ENCODE measurements around the gene NHSL1.

Gene NHSL1

DNA sequence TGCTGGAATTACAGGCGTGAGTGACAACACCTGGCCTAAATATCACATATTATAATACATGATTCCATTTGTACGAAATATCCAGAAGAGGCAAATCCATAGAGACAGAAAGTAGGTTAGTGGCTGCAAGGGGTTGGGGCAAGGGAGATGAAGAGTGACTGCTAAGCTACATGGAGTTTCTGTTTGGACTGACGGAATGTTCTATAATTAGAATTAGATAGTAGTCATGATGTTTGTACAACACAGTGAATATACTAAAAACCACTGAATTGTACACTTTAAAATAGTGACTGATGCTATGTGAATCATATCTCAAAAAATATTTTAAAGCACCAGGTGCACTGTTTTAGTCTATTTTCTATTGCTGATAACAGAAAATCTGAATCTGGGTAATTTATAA is 99.0 kb downstream of the NHSL1 start:
- no peak for DNase-seq

DNA sequence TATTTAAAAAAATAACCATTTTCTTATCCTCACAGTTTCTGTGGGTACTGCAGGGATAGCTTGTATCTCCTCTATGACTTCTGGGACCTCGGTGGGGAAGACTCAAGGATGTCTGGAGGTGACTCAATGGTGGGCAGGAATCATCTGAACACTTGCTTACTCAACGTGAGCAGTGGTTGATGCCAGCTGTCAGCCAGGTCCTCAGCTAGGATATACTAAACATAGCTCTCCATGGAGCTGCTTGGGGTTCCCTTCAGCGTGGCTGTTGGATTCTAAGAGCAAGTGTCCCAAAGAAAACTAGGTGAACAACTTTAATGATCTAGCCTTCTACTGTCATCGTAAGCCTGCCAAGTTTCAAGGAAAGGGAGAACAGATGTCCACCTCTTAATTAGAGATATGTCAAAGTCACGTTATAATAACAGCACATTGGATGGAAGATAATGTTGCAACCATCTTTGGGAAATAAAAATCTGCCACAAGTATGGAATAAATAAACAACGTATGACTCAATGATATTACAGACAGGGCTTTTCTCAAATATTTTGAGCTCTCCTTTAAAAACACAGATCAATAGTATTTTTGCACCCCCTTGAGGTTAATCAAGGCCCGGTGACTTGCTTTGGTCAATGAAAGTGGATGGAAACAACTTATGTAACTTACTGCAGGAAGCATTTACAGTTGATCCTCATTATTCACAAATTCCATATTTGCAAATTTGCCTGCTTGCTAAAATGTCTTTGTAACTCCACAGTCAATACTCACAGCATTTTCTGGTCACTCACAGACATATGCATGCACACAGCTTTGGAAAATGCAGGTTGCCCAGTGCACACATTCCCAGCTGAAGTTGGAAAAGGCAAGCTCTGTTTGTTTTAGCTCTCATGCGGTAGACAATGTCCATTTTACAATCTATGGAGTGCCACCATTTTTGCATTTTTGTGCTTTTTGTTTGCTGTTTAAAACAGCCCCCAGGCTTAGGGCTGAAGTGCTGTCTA is 101.9 kb downstream of the NHSL1 start:
- DNase-seq = no peak

DNA sequence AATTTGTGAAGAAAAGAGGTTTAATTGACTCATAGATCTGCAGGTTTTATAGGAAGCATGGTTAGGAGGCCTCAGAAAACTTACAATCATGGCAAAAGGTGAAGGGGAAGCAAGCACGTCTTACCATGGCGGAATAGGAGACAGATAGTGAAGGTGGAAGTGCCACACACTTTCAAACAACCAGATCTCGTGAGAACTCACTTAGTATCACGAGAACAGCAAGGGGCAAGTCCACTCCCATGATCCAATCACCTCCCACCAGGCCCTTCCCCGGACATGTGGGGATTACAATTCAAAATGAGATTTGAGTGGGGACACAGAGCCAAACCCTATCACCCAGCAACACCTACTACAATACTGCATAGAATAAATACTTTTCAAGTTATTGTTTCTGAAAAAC is 102.6 kb downstream of the NHSL1 start:
- DNase-seq = no peak

DNA sequence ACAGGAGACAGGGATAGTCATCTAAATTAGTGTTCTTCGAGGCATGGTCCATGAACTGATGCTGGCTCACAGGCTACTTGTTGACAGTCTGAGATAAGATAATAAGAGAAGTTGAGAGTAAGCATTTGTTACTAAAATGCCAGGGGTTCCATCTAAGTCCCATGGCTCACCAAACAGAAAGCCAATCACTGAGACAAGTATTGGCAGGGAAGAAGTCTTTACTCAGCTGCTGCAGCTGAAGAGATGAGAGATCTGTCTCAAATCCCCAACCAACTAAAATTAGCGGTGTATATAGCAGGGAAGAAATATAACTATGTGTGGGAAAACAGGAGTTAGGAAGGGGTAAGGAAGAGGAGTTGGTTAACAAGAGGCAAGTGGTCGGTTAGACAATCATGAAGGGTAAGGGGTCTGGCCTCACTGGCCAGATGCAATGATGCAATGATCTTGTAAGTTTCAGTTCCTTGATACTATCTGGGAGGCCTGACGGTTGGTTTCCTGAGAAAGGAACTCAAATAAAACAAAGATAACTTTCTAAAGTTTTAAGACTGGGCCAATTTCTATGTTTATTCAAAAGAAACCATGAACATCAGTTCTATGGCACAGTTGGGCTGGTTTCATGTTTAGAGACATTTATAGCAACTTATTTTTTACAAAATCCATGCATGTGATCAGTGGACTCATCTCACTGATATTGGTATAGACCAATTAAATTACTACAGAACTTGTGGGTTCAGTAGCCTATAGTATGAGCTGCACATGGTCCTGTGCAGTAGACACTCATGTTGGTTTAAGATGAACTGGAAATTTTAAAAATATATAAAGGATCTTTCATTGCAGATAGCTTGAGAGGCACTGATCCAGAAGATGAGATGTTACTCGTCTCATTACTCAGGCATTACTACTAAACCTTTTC is 105.2 kb downstream of the NHSL1 start:
- DNase-seq = no peak

DNA sequence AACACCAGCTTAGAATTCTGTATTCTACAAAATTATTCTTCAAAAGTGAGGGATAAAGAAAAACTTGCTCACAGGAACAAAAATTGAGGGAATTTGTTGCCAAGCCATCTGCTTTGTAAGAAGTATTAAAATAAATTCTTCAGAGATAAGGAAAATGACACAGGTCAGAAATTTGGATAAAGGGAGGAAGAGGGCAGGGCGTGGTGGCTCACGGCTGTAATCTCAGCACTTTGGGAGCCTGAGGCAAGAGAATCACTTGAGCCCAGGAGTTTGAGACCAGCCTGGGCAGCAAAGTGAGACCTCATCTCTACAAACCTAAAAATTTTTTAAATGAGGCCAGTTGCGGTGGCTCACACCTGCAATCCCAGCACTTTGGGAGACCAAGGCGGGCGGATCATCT is 109.7 kb downstream of the NHSL1 start:
- no peak for DNase-seq

DNA sequence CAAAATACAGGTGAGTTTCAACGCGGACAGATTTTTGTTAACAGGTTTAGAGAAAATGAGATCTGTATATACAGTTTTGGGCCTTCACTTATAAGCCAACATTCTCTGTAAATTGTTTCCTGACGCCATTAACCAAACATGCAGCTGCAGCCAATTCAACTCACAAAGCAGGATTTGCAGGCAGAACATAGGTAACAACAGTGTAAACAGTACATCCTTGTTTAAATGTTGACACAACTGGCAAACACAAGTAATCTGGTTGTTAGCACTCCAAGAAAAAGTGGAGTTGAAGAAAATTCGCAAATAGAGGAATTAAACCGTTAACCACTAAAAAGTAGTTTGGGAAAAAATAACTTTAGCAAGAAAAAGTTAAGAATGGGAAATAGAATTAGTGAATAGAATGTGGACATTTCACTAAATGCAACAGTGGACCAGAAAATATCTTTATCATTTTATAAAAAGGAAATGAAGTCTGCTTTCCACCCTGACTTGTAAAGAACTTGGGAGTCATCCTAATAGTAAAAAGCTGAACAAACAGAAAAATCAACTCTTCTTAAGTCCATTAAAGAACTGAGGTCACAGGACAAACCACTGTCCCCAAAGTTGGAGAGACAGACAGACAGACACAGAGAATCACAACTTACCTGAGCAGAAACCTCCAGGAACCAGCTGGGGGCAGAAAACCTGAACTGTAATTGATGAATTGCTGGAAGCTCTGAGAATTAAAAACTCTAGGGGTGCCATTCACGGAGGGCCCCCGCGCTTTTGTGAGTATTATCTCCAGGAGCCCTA is 111.5 kb downstream of the NHSL1 start:
- DNase-seq = no peak

DNA sequence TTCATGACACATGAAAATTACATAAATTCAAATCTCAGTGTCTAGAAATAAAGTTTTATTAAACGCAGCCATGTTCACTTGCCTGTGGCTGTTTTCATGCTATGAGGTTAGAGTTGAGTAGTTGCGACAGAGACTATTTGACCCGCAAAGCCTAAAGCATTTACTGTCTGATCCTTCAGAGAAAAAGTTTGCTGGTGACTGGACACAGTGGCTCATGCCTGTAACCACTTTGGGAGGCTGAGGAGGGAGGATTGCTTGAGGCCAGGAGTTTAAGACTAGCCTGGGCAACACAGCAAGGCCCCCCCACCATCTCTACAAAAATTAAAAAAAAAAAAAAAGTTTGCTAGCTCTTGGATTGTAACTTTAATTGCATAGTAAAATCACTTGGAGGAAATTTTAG is 112.4 kb downstream of the NHSL1 start:
- DNase-seq = no peak

DNA sequence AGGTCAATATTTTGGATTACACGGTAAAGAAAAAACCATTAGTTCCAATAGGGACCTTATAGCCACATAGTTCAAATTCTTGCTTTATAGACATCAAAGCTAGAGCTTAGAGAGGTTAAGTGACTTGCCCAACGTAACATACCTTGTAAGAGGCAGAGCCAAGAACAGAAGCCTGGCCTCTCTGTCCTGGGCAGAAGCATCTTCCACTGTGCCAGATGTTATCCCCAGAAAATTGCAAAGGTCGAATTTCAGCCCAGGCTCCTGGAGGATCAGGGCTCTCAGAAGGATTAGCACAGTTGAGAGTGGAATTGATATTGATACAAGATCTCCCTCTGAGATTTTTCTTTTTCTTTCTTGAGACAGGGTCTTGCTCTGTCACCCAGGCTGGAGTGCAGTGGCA is 115.5 kb downstream of the NHSL1 start:
- no peak for DNase-seq

DNA sequence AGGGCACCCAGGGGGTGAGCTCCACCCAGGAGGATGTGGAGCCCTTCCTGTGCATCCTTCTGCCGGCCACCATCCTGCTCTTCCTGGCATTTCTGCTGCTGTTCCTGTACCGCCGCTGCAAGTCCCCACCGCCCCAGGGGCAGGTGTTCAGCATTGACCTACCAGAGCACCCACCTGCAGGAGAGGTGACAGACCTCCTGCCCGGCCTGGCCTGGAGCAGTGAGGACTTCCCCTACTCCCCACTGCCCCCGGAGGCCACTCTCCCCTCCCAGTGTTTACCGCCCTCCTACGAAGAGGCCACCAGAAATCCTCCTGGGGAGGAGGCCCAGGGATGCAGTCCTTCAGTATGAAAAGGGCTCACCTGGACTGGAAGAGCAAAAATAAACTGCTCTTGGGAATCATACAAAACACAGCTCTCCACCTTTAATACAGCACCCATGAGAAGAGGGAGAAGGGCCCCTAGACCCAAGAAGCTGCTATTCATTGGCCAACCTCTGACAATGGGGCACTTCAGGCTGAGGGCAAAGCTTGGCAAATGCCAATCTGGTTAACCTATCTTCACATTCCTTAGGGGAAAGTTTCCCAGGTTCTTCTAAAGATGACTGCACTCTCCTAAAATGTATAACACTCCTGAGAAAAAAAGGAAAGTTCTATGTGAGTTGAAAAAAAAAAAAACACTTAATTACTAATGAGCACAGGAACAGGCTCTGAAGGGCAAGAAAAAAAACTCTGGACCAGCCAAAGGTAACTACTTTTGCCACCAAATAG is 116.6 kb downstream of the NHSL1 start:
- DNase-seq = no peak

DNA sequence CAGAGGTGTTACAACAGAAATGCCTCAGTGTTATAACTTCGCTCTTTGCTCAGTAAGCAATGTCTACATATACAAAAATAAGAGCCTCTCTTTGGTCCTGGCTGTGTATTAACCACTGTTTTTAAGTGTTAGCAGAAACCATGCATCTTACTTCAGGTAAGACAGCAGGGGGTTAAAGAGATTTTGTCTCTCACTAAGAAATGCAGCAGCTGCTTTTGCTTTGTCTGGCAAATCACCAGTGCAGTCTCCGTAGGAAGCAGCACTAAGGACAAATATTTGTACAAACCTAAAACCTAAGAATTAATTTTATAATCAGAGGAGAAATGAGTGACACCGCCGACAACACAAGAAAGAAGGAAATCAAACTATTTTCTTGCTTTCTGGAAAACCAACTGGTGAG is 120.8 kb downstream of the NHSL1 start:
- DNase-seq = no peak

DNA sequence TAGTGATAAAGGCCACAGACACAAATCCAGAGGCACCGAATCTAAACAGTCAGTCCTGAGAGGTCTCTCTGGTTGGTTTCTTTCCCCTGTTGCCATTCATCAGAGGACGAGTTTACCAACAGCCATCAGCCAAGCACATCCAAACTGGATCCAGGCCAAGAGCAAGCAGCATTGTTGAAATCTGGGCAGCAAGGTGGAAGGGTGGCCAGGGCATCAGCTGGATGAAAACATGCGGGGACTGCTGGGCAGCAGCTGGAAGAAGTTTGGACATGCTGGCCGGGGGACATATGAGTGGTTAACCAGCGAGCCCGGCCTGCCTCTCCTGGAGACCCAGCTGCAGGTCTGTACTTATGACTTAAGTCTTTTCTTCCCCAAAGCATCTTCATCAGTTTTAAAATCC is 121.5 kb downstream of the NHSL1 start, which contains the start of gene SMIM28:
SMIM28 (plus strand) TSS at position 62 of the 400 bp plus-strand sequence; CDS start at position 230, 168 bp downstream.
- no peak for DNase-seq

DNA sequence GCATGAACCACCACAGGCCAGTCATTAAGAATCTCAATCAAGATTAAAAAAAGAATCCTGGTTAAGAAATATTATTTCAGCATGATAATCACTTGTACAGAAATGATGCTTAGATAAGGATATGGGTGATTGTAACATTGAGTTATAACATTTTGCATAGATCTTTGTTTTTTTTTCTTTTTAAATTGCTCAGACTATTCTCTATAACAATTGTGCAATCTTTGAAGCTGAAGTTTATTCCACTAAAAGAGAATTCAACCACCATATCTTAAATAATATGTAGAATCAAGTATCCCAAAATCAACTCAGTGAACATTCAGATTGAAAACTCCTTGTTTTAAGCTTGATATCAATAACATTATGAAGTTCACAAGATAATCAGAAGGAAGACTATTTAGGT is 122.3 kb downstream of the NHSL1 start:
- DNase-seq = no peak

DNA sequence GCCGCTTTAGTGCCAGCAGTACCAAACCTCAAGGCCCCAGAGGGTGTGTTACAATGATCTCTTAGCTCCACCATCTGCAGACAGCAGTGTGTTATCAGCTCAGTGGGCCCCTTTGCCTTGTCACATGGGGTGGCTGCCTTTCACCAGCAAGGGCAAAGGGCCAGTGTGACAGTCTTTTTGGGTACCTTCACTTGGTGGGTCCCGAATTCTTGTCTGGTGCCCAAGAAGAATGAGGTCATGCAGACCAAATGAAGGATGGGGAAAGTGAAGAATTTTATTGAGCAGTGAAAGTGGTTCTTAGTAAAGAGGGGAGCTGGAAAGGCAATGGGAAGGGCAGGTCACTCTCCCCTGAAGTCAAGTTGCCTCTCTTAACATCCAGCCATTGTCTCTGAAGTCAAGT is 124.5 kb downstream of the NHSL1 start:
- DNase-seq = no peak

DNA sequence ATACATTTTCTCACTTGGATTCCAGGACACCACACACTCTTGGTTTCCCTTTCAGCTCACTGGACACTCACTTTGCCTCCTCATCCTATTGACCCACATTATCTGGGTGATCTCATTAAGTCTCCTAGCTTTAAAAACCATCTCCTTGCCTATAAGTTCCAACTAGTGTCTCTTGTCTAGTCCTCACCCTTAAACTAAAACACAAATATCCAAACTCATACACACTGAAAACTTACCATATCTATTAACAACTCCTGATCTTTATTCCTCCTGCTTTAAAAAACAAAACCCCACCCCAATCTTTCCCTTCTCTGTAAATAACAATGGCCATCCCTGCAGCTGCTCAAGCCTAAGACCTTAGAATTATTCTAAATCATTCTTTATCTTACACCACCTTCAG is 125.1 kb downstream of the NHSL1 start:
- no peak for DNase-seq

DNA sequence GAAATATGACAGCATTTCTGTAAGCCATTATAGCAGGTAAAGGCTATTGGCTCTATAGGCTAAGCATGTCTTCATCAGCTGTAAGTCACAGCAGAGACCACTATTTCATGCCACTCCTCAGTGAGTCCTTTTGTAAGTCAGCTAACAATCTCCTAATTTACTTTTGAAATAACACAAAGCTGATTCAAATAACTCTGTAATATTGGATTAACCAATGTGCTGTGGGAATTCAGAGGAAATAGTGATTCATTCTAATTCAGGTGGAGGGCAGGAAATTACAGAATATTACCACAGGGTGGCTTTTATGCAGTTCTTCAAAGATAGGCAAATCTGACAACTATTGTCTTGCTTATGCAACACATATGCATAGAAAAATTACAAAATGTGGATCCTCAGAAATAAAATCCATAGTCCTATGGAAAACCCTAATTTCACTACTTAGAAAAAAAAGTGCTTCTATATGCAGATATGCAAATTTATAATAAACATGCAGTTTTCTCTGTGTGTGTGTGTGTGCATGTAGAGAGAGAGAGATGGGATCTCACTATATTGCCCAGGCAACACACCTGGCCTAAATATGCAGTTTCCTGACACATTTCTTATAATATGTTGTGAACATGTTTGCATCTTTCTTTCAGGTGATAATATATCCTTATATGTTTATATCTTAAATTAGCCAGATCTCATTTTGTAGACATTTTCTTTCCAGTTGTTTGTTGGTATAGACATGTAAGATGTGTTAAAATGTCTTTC is 126.4 kb downstream of the NHSL1 start:
- no peak for DNase-seq
